SK-N-DZ (cell line): ENCODE measurements around the gene TBC1D9B.
"Not testable (repeated sequence)": the region's sequence is repeated elsewhere in the genome, so short reads cannot be mapped to it uniquely, and the experiment has no call there.

Experiments
- DNase-seq: peaks from one replicate; pipeline ENCODE4 v3.0.0-alpha.2; 2015; ENCODE audit warnings: low spot score

TBC1D9B gene

DNA sequence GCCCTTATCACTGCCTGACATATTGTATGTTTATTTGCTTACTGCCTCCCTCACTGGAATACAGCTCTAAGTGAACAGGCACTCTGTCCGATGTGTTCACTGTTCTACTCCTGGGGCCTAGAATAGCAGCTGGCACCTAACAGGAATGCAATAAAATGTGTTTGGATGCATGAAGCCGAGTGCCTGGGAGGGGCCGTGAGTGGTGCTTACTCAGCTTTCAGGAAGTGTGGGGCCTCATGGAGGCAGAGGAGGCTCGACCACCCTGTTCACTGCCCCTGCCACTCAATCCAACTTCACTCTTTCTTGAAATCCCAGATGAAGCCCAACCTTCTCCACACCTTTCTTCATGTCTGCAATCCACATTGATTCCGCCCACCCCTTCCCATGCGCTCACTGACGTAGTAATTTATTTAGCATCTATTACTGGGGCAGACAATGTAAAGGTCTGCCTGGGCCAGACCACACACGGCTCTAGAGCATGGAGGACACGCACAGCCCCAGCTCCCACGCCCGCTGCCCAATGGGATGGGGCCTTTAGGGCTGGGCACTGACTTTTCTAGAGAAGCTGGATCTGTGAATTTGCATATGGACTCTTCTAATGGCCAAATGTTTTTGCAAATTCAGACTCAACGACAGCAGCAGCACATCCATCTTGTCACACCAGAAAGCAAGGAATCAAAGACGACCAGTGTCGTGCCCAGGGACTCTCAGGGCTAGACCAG is 21.3 kb downstream of the TBC1D9B start:
- no peak for DNase-seq

DNA sequence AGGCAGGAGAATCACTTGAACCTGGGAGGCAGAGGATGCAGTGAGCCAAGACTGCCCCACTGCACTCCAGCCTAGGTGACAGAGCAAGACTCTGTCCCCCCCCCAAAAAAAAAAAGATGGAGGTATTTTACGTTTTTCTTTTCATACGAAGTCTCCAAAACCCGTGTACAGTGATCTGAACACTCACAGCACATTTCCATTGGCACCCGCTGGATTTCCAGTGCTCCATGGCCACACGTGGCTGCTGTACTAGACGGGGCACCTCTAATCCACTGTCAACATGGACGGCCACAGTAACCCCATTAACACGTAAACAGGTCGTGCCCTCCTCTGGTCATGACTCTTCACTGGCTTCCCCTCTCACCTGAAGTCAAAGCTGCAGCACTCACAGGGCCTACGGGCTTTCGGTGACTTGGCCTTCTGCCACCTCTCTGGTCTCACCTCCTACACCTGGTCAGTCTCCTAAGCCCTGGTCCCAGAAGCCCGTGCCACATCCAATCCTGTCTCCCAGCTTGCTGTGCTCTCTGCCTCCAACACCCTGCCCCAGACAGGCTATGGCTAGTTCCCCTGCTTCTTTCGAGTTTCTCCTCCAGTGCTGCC is 22.1 kb downstream of the TBC1D9B start:
- no peak for DNase-seq

DNA sequence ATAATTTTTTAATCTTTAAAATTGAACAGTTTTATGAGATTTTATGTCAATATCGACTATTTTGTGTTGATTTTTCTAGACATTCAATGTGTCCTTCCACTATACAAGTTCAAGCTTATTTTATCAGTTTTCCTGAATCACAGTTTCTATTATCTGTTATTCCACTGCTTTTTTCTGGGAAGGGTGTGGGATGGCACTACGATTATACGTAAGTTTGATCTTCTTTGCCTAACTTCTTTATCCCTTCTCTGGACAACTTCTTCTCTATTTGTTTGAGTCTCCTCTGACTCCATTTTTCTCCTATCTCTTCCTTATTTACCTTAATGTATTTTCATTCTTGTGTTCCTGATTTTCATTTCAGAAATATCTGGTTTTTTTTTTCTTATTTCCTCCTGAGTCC is 24.5 kb downstream of the TBC1D9B start:
- no peak for DNase-seq

DNA sequence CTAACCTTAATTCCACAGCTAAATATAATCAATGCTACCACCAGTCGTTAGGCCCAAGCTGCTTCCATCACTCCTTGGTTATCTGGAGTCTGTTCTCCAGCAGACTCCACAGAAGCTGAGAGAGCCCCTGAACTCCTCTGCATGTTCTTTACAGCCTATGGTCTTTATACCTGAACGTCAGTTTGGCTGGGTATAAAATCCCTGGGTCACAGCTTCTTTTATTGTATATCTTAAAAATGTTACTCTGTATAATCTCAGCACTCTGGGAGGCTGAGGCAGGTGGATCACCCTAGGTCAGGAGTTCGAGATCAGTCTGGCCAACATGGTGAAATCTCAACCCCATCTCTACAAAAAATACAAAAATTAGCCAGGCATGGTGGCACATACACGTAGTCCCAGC is 25.4 kb downstream of the TBC1D9B start:
- no peak for DNase-seq

DNA sequence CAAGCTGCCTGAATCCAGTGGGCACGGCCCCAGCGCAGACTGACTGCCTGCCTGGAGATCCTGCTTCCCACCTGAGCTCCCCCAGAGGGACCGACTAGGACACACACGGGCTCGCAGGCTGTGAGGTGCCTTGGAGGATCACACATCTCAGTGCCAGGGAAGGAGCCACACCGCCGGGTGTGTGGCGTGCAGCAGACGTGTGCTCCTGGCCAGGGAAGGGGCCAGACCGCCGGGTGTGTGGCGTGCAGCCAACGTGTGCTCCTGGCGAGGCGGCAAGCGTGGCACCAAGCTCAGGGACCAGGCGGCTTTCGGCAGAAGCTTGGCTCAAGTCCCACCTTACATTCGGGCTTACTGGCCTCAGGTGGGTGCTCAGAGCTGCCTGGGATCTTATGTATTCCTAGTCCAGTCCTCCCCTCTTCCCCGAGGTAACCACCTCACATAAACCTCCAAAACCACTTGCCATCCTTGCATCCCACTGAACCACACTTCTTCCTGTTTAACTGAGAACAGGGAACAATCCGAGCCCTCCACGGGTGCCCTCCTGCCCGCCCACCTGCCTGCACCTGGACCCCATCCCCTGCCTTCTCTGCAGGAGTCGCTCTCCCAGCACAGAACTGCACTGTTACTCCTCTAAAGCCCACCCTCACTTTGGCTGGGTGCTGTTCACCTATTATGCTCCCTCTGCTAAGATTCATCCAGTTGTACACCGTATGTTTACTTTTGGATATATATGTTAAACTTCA is 26.7 kb downstream of the TBC1D9B start:
- DNase-seq, result no peak

DNA sequence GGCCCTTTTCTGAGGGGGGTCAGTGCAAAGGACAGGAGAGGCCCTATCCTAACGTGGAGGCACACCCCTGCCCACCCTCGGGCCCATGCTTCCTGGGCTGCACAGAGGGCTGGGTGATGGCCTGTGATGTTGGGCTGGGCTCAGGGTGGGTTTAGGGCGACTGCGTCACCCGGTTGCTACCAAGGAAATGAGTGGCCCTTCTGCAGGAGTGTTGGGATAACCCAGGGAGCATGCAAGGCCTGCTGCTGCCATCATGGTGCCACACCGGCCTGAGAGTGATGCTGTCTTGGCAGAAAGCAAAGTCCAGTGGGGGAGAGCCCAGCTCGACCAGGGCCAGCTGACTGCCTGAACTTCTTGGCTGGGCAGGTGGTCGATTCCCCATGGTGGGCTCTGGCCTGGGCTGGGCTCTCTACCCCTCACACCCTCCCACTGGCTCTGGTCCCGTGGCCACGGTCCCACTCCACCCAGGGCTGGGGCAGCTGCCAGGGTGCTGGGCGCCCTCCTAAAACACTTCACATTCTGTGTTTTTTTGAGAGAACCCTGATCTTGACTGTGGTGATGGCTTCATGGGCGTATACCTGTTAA is 27.5 kb downstream of the TBC1D9B start:
- DNase-seq, result no peak

DNA sequence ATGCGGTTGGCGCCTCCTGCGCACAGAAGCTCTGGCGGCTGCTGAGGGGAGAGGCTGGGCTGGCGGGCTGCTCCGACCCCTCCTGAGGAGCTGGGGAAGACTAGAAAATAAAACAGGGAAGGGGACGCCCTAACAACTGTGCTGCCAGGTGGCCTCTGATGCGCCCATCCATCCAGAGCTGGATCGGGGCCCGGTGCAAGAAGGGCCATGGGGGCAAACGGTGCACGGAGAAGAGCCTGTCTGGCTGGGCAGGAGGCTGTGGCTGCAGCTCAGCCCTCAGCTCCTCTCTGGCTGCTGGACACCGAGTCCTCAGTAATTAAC is 28.0 kb downstream of the TBC1D9B start:
- no peak for DNase-seq

DNA sequence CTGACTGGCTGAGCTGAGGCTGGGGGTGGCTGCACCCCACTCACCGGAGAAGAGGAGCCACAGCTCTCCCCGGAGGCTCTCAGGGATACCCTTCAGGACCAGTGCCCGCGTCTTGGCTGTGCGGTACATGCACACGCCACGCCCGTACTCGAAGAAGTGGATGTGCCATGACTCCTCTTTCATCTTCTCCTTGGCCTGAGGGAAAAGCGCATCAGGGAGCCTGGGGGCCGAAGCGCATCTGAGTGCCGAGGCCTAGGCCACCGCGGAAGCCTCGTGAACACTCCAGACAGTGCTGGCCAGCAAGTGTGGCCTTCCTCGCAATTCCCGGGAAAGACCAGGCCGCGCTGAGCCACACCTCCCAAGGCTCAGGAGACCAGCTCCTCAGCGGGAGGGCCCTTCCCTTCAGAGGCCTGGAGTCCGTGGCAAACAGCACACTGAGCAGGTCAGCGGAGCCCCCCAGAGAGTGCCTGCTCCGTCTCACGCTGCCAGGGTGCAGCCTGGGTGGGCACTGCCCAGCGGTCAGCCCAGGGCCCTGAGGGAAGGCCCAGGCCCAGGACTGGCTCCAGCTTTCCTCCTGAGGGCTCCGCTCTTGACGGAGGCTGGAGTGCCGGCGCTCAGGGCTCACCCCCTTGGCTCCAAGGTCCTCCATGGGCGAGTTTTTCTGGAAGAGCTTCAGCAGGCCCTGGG is 28.6 kb downstream of the TBC1D9B start:
- DNase-seq, result no peak

DNA sequence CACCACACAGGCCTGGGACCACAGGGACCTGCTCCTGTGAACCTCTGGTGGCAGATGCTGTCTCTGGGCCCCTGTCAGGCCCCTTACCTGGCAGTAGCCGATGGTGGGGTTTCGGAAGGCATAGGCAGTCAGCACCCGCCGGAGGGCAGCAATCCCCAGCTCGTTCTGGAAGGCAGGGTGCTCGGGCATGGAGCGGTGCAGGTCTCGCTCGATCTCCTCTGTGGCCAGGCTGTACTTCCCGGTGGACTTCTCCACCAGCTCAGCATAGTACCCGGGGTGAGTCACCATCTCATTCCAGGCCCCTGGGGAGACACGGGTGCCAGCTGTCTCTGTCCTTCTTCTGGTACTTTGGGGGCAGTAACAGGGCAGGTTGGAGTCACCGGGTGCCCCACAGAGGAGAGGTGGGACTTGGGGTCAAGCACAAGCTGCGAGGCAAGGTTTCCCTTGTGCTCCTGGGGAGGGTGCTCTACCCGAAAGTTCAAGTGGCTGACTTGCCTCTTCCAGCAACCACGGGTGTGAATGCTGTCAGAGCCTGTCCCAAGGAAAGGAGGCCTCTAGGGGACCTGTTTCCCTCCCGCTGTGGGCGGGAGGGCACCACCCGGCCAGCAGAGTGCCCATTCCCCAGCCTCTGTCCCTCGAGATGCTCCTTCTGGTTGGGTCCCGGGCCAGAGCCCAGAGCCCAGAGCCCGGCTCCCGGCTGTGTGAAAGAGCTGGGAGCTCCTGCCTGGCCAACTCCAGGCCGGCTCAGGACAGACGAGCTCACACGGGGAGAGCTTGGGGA is 29.3 kb downstream of the TBC1D9B start:
- DNase-seq, result no peak

DNA sequence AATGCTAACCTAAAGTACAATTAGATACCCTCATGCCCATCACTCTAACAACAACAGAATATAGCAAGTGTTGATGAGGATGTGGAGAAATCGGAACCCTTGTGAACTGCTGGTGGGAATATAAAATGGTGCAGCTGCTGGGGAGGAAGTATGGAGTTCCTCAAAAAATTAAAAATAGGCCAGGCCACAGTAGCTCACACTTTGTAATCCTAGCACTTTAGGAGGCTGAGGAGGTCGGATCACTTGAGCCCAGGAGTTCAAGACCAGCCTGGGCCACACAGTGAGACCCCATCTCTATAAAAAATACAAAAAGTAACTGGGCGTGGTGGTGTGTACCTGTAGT is 31.1 kb downstream of the TBC1D9B start:
- no peak for DNase-seq

DNA sequence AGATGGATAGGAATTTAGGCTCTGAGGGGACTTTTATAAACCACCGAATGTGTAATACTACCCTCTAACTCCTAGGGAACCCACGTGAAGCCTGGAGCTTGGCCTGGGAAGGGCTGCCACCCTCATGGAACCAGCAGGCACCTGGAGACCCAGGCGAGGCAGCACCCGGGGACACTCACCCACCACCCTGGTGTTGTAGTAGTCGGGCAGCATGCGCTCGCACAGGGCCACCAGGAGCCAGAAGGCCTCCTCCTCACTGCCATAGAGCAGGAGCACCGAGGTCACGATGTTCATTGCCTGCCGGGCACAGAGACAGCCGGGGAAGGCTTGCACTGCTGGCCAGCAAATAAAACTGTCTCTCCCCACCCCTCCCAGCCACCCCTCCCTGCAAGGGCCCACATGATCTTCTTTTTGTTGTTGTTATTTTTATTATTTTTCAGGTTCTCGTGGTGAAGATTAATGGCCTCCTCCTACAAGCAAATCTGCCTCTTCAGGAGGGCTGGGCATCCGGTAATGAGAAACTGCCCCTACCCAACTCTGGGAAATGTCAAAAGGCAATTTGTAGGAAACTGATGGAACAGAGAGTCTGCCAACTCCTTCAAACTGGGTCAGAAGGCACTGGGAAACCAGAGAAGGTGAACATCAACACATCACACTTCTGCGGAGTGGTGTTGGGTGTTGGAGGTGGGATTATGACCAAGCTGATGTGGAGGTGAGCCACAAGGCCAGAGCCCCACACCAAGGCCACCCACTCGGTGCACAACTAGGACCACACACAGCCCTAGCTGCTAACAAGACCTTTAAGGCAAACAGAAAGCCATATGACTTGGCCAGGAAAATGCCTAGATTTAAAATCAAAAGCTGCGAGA is 31.7 kb downstream of the TBC1D9B start:
- DNase-seq, result no peak

DNA sequence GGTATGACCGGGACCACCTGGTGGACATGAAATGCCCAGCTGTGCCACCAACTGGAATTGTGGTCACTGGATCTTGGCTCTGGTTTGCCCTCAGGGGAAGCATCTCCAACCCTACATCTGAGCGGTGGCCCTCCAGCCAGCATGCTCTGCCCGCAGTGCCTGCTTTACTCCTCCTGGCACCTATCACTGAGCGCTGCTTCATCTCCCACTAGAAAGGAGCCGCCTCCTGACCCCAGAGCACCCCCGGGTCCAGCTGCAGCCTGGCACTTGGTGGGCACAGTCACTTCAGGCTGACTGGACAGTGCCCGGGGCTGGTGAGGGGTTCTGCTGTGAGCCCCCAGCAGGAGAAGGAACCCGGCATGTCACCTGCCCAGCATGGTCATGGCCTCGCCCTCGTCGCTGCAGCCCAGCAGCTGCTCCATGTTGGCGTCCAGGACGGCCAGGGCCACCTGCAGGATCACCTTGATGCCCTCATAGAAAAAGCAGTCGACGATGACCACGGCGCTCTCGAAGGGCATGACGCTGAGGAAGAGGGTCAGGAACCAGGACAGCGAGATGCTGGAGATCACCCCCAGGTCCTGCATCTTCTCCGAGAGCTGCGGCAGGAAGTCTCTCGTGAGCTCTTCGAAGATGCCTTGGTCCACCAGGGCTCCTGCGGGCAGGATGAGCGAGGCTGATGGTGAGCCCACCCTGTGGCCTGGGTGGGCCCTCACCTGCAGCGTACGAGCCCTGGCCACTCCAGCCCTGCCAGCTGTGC is 33.0 kb downstream of the TBC1D9B start:
- DNase-seq, result no peak

DNA sequence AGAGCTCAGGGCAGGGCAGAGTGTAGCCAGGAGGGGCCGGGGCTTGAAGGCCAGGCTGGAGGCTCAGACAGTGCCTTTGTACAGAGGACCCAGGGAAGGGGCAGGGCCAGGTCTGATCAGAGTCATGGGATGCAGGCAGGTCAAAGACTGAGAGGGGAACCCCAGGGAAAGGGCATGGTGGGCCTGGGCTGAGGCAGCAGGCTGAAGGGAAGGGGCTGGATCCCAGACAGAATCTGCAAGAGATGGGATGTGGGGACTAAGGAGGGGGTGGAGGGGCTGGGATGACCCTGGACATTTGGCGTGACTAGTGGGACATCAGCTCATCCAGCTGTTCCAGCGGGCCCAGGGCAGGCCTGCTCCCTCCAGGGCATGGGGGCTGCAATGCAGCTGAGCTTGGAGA is 33.6 kb downstream of the TBC1D9B start:
- DNase-seq, result no peak

DNA sequence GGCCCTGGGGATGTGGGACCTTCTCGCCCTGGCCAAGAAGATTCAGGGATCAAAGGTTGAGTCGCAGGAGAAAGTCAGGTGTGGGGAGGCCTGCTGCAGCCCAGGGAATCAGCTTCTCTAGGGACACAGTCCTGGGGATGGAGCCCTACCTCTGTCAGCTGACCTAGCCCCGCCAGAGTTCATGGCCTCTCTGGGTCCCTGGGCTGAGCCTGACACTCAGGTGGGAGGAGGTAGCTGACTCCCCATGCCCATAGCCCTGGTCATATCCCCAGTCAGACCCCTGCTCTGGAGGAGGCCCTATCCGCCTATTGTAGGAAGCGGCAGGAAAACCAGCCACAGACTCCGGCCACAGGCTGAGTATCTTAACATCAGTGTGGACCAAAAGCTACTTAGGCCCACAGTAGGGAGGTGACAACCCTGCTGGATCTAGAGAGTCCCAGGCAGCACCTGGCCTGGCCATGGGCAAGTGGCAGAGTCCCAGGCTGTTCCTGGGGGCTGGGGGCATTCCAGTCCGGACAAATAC is 34.0 kb downstream of the TBC1D9B start:
- DNase-seq, result no peak

DNA sequence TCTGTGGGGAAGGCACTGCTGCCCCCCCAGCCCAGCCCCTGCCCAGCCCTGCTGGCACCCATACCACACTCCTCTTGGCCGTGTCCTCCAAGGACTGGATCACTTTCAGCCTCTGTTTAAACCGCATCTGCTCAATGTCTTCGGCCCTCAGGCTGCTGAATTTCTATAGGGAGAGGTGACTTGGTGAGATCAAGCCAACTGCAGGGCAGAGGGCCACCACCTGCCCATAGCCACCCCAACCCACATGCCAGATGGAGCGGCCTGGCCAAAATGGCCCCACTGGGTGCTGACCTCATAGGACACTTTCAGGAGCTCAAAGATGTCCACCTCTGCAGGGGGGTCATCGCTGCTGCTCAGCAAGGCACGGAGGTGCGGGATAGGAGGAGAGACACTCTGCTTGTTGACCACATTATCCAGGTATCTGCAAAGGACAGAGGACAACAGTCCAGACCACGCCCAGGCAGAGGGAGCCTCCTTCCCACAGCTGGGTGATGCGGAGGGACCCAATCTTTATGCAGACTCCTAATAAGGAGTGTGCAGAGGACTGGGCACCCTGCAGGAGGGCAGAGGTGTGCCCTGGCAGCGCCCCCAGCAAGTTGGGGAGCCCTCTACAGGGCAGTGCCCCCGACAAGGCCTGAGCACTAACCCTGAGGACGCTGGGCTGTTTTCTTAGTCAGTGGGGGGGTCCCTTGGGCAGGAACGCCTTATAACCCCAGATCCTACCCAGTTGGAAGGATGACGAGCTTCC is 34.7 kb downstream of the TBC1D9B start:
- DNase-seq, result no peak

DNA sequence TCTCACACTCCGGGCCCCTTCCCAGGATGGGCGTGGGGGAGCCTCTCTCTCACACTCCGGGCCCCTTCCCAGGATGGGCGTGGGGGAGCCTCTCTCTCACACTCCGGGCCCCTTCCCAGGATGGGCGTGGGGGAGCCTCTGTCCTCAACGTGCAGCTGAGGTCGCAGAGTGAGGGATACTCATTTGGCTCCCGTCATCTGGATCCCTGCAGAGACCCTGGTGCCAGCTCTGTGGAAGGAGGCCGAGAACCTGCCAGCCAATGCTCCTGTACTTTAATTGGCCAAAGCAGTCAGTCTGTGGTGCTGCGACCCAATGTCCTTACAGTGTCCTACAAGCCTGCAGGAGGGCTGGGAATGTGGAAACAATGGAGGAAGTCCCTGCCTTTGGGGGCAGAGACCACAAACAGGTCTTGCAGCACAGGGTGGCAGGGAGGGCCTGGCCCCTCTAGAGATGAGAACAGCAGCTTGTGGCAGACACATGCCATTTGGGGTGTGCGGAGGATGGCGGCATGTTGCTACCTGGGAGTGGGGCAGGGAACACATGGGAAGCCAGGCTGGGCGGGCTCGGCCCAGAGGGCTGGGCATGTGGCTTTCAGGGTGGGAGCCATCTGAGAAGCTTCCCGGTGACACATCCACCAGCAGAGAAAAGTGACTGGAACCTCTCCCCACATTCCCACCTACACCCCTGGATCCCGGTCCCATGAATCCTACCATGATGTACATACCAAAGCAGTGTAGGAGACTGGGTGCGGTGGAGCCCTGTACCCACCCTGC is 35.5 kb downstream of the TBC1D9B start:
- DNase-seq, result no peak

DNA sequence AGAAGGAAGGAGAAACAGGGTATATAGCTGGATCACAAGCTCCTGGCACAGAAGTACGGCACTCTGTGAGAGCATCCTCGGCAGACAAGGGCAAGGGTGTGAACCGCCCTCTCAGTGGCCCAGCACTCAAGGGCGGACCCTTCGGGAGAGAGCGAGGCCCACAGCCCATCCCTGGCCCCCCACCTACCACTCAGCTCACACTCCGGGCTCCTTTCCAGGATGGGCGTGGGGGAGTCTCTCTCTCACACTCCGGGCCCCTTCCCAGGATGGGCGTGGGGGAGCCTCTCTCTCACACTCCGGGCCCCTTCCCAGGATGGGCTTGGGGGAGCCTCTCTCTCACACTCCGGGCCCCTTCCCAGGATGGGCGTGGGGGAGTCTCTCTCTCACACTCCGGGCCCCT is 36.2 kb downstream of the TBC1D9B start:
- not testable (repeated sequence) for DNase-seq

DNA sequence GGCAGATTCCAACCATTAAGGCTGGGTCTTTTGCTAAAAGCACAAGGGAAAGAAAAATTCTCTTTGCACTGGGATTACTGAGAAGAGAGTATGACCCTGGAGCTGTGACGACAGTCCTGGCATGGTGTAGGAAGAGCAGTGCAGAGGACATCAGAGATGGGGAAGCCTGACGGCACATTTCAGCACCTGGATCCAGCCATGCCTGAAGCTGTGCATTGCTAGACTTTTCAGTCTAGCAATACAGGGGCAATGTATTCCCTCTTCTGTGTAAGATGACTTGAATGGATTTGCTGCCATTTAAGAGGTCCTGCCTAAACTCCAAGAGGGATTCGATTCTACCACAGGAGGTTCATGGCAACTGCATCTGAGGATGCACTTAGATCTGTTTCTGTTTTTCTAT is 36.7 kb downstream of the TBC1D9B start:
- no peak for DNase-seq
